GM12865 (cell line): ENCODE results near the gene DPH6.

Source experiments
- DNase-seq: peaks from one replicate; pipeline ENCODE4 v3.0.0; 2010; ENCODE audit warnings: low read depth
- H3K4me3 ChIP-seq: 2 replicates; pipeline ENCODE4 v1.5.1; 2011; ENCODE audit warnings: mild to moderate bottlenecking, low read depth, low read length, control low read depth
- TF ChIP-seq, protein P1 (sequence below): IDR thresholded peaks from 2 replicates; pipeline ENCODE4 v1.5.1; 2011; ENCODE audit warnings: low read length, control low read depth, low read depth, inconsistent platforms; ENCODE audit not compliant: insufficient read depth; ENCODE audit errors: missing control alignments

Gene DPH6

DNA sequence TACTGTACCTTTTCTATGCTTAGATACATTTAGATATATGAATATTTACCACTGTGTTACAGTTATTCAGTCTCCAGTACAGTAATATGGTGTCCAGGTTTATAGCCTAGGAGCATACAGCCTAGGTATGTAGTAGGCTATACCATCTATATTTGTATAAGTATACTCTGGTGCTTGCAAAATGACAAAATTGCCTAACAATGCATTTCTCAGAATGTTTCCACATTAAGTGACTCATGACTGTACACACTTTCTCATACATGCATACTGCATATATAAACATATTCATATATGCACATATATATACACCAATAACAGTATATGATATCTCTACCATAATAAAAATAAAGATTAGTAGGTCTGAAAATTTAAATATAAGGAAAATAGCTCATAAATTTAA, 169.3 kb downstream of the DPH6 start:
- TF ChIP-seq, protein P1, sequence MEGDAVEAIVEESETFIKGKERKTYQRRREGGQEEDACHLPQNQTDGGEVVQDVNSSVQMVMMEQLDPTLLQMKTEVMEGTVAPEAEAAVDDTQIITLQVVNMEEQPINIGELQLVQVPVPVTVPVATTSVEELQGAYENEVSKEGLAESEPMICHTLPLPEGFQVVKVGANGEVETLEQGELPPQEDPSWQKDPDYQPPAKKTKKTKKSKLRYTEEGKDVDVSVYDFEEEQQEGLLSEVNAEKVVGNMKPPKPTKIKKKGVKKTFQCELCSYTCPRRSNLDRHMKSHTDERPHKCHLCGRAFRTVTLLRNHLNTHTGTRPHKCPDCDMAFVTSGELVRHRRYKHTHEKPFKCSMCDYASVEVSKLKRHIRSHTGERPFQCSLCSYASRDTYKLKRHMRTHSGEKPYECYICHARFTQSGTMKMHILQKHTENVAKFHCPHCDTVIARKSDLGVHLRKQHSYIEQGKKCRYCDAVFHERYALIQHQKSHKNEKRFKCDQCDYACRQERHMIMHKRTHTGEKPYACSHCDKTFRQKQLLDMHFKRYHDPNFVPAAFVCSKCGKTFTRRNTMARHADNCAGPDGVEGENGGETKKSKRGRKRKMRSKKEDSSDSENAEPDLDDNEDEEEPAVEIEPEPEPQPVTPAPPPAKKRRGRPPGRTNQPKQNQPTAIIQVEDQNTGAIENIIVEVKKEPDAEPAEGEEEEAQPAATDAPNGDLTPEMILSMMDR, result no peak
- no peak for DNase-seq
- no peak overlapping the region for H3K4me3 ChIP-seq

DNA sequence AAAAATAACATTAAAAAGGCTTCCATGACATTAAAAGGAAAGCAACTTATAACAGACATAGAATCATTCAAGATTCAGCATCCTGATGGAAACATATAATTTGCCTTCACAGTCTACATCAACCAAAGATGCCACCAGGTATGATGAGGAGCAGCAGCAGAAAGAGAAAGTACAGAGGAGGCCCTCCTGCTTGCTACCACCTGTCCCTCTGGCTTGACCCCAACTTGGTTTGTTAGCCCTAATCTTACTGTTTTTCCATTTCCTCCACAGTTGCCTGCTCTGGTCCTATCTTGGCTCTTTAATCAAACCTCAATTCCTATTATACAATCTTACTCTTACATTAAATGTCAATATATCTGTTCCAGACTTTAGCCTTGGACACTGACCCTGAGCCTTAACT, 171.3 kb downstream of the DPH6 start:
- no peak overlapping the region for H3K4me3 ChIP-seq
- no peak for DNase-seq
- TF ChIP-seq, protein P1, result no peak

DNA sequence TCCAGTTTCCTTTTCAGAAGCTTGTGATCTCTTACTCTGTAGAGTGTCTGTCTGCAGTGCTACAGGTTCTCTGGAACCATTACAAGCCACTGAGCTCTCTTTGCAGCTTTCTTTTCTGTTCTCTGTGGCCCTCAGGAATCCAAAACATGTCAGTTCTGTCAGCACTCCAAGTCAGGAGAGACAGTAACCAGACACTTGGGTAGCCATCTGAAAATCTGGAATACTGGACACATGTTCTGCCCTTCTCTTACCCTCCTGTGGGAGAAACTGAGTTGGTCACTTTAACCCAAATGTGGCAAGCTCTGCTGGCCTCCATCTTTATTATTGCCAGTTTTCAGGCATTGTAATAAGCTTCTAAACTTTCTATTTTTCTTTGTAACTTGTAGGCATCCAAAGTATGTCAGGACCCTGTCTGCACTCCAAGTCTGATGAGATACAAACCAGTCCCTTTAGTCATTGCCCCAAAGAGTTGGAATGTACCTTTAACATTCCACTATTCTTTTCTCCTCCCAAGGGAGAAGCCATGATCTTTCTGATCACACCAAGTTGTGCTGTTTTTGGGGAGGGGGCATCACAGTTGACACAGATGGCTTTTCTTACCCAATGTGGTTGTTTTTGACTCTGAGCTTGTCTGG, 183.7 kb downstream of the DPH6 start:
- TF ChIP-seq, protein P1, result no peak
- no peak for DNase-seq
- no peak overlapping the region for H3K4me3 ChIP-seq

DNA sequence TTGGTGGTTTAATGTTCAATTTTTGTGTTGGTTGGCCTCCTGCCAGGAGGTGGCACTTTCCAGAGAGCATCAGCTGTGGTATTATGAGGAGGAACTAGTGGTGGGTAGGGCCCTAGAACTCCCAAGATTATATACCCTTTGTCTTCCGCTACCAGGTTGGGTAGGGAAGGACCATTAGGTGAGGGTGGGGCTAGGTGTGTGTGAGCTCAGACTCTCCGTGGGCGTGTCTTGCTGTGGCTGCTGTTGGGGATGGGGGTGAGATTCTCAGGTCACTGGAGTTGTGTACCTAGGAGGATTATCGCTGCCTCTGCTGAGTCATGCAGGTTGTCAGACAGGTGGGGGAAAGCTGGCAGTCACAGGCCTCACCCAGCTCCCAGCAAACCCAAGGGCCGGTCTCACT, 187.1 kb downstream of the DPH6 start:
- TF ChIP-seq, protein P1, result no peak
- H3K4me3 ChIP-seq, result no peak overlapping the region
- DNase-seq, result no peak

DNA sequence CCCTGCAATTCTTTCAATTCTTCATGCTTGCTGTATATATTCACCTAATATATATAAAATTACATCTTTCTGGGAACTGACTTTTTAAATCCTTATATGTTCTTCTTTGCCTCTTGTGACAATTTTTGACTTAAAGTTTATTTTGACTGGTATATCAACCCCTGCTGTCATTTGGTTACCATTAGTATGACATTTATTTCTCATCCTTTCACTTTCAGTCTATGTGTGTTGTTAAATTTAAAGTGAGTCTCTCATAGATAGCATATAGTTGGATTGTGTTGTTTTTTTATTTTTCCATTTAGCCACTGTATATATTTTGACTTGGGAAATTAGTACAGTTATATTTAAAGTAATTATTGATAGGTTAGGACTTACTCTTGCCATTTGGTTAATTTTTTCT, 194.9 kb downstream of the DPH6 start:
- H3K4me3 ChIP-seq, result no peak overlapping the region
- TF ChIP-seq, protein P1, result no peak
- DNase-seq, result no peak

DNA sequence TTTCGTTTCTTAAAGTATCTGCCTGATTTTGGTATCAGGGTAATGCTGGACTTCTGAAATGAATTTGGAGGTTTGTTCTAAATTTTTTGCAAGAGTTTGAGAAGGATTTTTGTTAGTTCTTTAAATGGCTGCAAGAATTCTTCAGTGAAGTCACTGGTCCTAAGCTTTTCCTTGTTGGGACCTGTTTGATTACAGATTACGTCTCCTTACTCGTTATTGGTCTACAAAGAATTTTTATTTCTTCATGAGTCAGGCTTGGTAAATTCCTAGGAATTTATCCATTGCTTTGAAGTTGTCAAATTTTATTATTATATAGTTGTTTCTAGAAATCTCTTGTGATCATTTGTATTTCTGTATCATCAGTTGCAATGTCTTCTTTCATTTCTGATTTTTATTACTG, 196.0 kb downstream of the DPH6 start:
- H3K4me3 ChIP-seq, result no peak overlapping the region
- DNase-seq, result no peak
- TF ChIP-seq, protein P1, result no peak

DNA sequence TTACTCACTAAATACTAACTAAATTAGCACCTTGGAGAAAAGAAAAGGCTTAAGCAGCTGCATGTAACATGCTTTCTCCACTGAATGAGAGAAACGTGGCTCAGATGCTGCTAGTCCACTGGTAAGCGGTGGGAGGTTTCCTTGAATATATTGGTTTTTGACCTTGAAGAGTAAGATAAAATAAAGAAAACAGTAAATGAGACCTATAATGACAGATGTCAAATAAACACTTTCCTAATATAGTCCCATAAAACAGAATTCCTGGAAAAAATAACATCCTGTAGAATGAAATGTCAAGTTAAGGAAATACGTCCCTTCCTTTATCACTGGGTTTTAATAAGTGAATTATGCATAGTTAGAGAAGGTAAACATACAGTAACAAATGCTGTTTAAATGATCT, 215.0 kb downstream of the DPH6 start:
- no peak for DNase-seq
- TF ChIP-seq, protein P1, result no peak
- H3K4me3 ChIP-seq, result no peak overlapping the region
